Smooth muscle cell (in vitro differentiated cells): Measurements from ENCODE around the gene PSME3. TPM values are rescaled to one million over a fixed set of nuclear protein-coding genes. Genes with fewer than 3 reads are reported as not detected.
A peak's percentile ranks its signal among the peaks of the same experiment; 100 is the strongest.

Experiments used
- DNase-seq: peaks from one replicate; lab custom pipeline; 2025; ENCODE audit not compliant: unreplicated experiment; lab: John Stamatoyannopoulos, UW
- H2AFZ ChIP-seq: fragments of 200-600 bp; sonication (generic); 2 replicates; pipeline ENCODE4 v1.6.0; 2016; ENCODE audit warnings: antibody characterized with exemption, low read depth, mild to moderate bottlenecking
- H3F3A ChIP-seq: fragments of 200-600 bp; sonication (generic); 2 replicates; pipeline ENCODE4 v1.6.0; 2017; ENCODE audit warnings: antibody characterized with exemption, low read depth
- H3K27ac ChIP-seq: fragments of 200-600 bp; sonication (generic); 2 replicates; pipeline ENCODE4 v1.5.1; 2016; ENCODE audit warnings: low read depth, mild to moderate bottlenecking
- H3K27me3 ChIP-seq: fragments of 200-600 bp; sonication (generic); 2 replicates; pipeline ENCODE4 v1.6.1; 2016; ENCODE audit warnings: low read depth, mild to moderate bottlenecking
- H3K36me3 ChIP-seq: fragments of 200-600 bp; sonication (generic); 2 replicates; pipeline ENCODE4 v1.5.1; 2016; ENCODE audit warnings: low read depth
- H3K4me1 ChIP-seq: fragments of 200-600 bp; sonication (generic); 2 replicates; pipeline ENCODE4 v1.5.1; 2016; ENCODE audit warnings: low read depth
- H3K4me2 ChIP-seq: fragments of 200-600 bp; sonication (generic); 2 replicates; pipeline ENCODE4 v1.6.0; 2016; ENCODE audit warnings: mild to moderate bottlenecking
- H3K4me3 ChIP-seq: fragments of 200-600 bp; sonication (generic); 2 replicates; pipeline ENCODE4 v1.5.1; 2016; ENCODE audit warnings: mild to moderate bottlenecking
- H3K79me2 ChIP-seq: fragments of 200-600 bp; sonication (generic); 2 replicates; pipeline ENCODE4 v1.6.0; 2016; ENCODE audit warnings: low read depth, mild to moderate bottlenecking
- H3K9ac ChIP-seq: fragments of 200-600 bp; sonication (generic); 2 replicates; pipeline ENCODE4 v1.6.0; 2016; ENCODE audit warnings: low read depth
- H3K9me3 ChIP-seq: fragments of 200-600 bp; sonication (generic); replicated peaks from 2 replicates; pipeline ENCODE4 v1.5.1; 2016; ENCODE audit warnings: low read depth
- H4K20me1 ChIP-seq: fragments of 200-600 bp; sonication (generic); 2 replicates; pipeline ENCODE4 v1.6.0; 2016; ENCODE audit warnings: low read depth
- WGBS: methylation state at CpG from one replicate; pipeline ENCODE4 v1.1.7; 2016; ENCODE audit warnings: low lambda C conversion rate; 5-methylcytosine and 5-hydroxymethylcytosine counted together
- polyA plus RNA-seq: library from polyadenylated mRNA; unstranded; fragments of >200 nt; fragmentation: Nextera tagmentation; extraction: Ambion mirVana; gene quantifications from 2 replicates; pipeline ENCODE4 v1.2.1, GENCODE V29; 2016
- total RNA-seq: library from RNA; depleted of rRNA; stranded (reverse); fragments of >200 nt; gene quantifications from 2 replicates; pipeline ENCODE4 v1.2.3, GENCODE V29; 2014
- TF ChIP-seq, protein P1 (sequence below): fragments of 200-600 bp; sonication (generic); IDR thresholded peaks from 2 replicates; pipeline ENCODE4 v1.5.1; 2017; ENCODE audit warnings: borderline replicate concordance, mild to moderate bottlenecking, antibody characterized with exemption; ENCODE audit not compliant: insufficient read depth, poor library complexity, severe bottlenecking

PSME3 gene
- 56.5 and 67.1 TPM in 2 replicates for total RNA-seq
- polyA plus RNA-seq, result 85.3 and 87.0 TPM in 2 replicates

DNA sequence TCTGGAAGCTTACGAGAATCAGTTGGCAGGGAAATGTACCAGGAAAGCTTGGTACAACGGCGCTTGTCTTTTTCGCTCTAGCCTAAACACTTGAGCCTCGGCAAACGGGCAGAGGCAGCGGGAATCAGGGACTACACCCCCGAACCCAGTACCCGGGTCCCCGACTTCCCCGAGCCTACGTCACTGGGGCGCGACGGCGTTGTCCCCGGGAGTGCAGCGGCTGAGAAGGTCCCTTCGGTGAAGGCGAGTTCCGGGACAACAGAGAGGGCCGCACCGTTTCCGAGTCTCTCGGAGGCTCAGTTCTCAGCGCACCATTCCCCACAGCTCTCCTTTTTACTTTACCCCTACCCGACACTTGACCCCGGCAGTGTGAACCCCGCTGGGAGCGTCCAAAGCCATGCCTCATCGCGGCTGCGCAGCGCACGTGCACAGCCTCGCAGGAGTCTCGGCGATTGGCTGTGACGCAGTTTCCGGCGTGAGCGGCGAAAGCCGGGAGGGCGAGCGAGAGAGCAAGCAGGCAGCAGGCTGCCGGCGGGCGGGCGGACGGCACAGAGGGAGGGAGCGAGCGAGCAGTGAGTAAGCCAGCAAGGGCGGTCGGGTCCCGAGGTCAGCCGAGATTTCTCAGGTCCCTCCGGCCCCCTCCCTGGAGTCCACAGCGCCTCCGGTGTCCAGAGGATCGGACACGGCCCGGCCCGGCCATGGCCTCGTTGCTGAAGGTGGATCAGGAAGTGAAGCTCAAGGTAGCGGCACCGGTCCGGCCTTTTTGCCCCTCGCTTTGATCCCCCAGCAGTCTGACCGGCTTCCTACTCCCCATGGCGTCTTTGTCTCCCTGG, at the start of gene PSME3:
Gene PSME3 (plus strand): TSS at position 464 of the 833 bp plus-strand sequence. CDS start 235 bp downstream, at position 699.
- 1% methylated on average over 65 of the region's 71 CpGs for WGBS
- H3K79me2 ChIP-seq, result peaks cover 29% of the 10 kb centered on the region
- peak within 1 kb of the TSS; percentile 76 for H3K27ac ChIP-seq
- H3K9ac ChIP-seq, result peak within 1 kb of the TSS; percentile 95
- H3K4me2 ChIP-seq, result peak within 1 kb of the TSS; percentile 84
- peaks cover 12% of the 10 kb centered on the region for H3K27me3 ChIP-seq
- no peaks in the 10 kb centered on the region for H4K20me1 ChIP-seq
- H3K9me3 ChIP-seq, result no peaks in the 10 kb centered on the region
- DNase-seq, result peak; percentile 86
- H3K4me3 ChIP-seq, result peak within 1 kb of the TSS; percentile 88
- TF ChIP-seq, protein P1, sequence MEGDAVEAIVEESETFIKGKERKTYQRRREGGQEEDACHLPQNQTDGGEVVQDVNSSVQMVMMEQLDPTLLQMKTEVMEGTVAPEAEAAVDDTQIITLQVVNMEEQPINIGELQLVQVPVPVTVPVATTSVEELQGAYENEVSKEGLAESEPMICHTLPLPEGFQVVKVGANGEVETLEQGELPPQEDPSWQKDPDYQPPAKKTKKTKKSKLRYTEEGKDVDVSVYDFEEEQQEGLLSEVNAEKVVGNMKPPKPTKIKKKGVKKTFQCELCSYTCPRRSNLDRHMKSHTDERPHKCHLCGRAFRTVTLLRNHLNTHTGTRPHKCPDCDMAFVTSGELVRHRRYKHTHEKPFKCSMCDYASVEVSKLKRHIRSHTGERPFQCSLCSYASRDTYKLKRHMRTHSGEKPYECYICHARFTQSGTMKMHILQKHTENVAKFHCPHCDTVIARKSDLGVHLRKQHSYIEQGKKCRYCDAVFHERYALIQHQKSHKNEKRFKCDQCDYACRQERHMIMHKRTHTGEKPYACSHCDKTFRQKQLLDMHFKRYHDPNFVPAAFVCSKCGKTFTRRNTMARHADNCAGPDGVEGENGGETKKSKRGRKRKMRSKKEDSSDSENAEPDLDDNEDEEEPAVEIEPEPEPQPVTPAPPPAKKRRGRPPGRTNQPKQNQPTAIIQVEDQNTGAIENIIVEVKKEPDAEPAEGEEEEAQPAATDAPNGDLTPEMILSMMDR, result no peak
- H3K4me1 ChIP-seq, result peaks cover 12% of the 10 kb centered on the region
- no peaks in the 10 kb centered on the region for H3K36me3 ChIP-seq
- H3F3A ChIP-seq, result no peaks in the 10 kb centered on the region
- H2AFZ ChIP-seq, result peak within 1 kb of the TSS; percentile 97

GRCh38 chr17:42783791-42784138, 49.4 kb upstream of the PSME3 start:
- Histone ChIP-seq H3K36me3 (no peaks in the 10 kb centered on the region), H4K20me1 (no peaks in the 10 kb centered on the region), H3K4me2 (no peak overlapping the region), H2AFZ (no peak overlapping the region), H3K9ac (no peak overlapping the region), H3K4me3 (no peak overlapping the region), H3K27ac (no peak overlapping the region), H3F3A (no peaks in the 10 kb centered on the region), H3K79me2 (no peaks in the 10 kb centered on the region), H3K27me3 (peaks cover 28% of the 10 kb centered on the region), H3K4me1 (no peaks in the 10 kb centered on the region), H3K9me3 (no peaks in the 10 kb centered on the region)
- DNase-seq, result no peak
- TF ChIP-seq, protein P1, result no peak
- 89% methylated on average over 20 of the region's 22 CpGs for WGBS

DNA sequence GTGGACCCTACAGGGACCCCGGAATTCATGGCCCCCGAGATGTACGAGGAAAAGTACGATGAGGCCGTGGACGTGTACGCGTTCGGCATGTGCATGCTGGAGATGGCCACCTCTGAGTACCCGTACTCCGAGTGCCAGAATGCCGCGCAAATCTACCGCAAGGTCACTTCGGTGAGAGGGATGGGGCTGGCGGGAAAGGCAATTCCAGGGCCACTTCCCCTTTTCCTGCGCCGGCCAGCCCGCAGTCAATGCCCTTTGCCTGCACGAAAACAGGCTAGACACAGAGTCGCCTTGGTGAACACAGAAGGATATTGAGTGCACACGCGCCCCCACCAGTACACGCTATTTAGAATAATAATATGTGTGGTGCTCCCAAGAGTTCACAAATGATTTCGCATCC, 48.8 kb upstream of the PSME3 start:
- no peaks in the 10 kb centered on the region for H4K20me1 ChIP-seq
- TF ChIP-seq, protein P1, result no peak
- no peaks in the 10 kb centered on the region for H3K9me3 ChIP-seq
- H3K79me2 ChIP-seq, result no peaks in the 10 kb centered on the region
- H3K27me3 ChIP-seq, result peaks cover 28% of the 10 kb centered on the region
- H3K4me2 ChIP-seq, result no peak overlapping the region
- WGBS, result 94% methylated on average over 23 of the region's 25 CpGs
- no peak for DNase-seq
- H3K4me3 ChIP-seq, result no peak overlapping the region
- H3K36me3 ChIP-seq, result no peaks in the 10 kb centered on the region
- no peaks in the 10 kb centered on the region for H3K4me1 ChIP-seq
- H3K9ac ChIP-seq, result no peak overlapping the region
- H3F3A ChIP-seq, result no peaks in the 10 kb centered on the region
- no peak overlapping the region for H3K27ac ChIP-seq
- H2AFZ ChIP-seq, result no peak overlapping the region
